ENCODE data around the gene SKAP2.

Gene SKAP2

DNA sequence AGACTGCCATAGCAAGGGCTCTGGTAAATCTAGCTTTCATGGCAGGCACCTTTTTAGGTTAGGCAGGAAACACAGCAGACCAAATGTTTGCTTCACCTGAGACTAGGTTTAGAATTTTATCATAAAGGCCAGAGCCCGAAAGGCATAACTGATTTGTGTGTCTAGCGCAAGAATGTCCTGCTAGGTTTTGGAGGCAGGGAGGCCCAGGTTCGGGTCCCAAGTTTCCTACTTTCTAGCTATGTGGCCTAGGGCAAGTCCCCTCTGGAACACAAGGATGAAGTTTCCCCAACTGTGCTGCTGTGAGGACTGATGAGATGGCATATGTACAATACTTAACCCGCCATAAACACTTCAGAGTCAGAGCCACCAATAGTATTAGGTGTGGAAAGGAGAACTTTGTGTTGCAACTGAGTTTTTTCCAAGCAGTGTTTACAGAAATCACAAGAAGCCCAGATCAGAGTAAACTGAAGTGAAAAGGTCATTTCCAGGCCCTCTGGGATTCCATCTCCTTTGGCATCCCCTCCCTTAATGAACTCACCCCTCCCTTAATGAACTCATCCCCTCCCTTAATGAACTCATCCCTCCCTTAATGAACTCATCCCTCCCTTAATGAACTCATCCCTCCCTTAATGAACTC lies 244.9 kb downstream of the SKAP2 start:
- H3K9ac ChIP-seq (ENCODE audit: low read length): no peak overlapping the region
- no peak overlapping the region for H2BK5ac ChIP-seq (ENCODE audit: low read length)
- H3K23ac ChIP-seq (ENCODE audit: low read length): no peak overlapping the region
- no peak overlapping the region for H3K27ac ChIP-seq (ENCODE audit: low read depth, low read length)
- H2BK15ac ChIP-seq (replicated peaks; ENCODE audit: low read depth): no peak overlapping the region
- no CpG with 5 or more reads among the region's 4 CpGs for WGBS (ENCODE audit: extremely low coverage, insufficient coverage, low lambda C conversion rate)
- no peak overlapping the region for H4K8ac ChIP-seq (ENCODE audit: low read depth, low read length)
- H3K18ac ChIP-seq (ENCODE audit: low read length): no peak overlapping the region
- H3K4me1 ChIP-seq (ENCODE audit: control insufficient read depth, low read depth, low read length): peaks cover 1% of the 10 kb centered on the region
- no peaks in the 10 kb centered on the region for H3K79me2 ChIP-seq (ENCODE audit: control insufficient read depth, insufficient read depth, low read length)
- no peak overlapping the region for H2AK5ac ChIP-seq (ENCODE audit: low read length)
- H3K79me1 ChIP-seq (ENCODE audit: low read length): no peaks in the 10 kb centered on the region
- no peak overlapping the region for H2BK120ac ChIP-seq (ENCODE audit: low read depth, low read length)
- H3K36me3 ChIP-seq (ENCODE audit: control insufficient read depth, insufficient read depth, low read length): no peaks in the 10 kb centered on the region
- no peak overlapping the region for H3K4me3 ChIP-seq (ENCODE audit: low read length)
- H3K4ac ChIP-seq (ENCODE audit: low read depth, low read length): no peak overlapping the region
- no peak overlapping the region for H4K5ac ChIP-seq (ENCODE audit: low read length)
- no peak overlapping the region for H3K4me2 ChIP-seq (ENCODE audit: low read length)
- H3K27me3 ChIP-seq (ENCODE audit: insufficient read depth, low read length, poor library complexity): no peaks in the 10 kb centered on the region
- DNase-seq: no peak
- H3K56ac ChIP-seq (ENCODE audit: low read length): no peak overlapping the region

GRCh38 chr7:26618898-26619297 lies 245.5 kb downstream of the SKAP2 start:
- Histone ChIP-seq H3K23ac (ENCODE audit: low read length) (no peak overlapping the region), H3K4me1 (ENCODE audit: control insufficient read depth, low read depth, low read length) (peaks cover 1% of the 10 kb centered on the region), H3K4ac (ENCODE audit: low read depth, low read length) (no peak overlapping the region), H2BK5ac (ENCODE audit: low read length) (no peak overlapping the region), H2BK15ac (replicated peaks; ENCODE audit: low read depth) (no peak overlapping the region), H3K79me2 (ENCODE audit: control insufficient read depth, insufficient read depth, low read length) (no peaks in the 10 kb centered on the region), H4K8ac (ENCODE audit: low read depth, low read length) (no peak overlapping the region), H2AK5ac (ENCODE audit: low read length) (no peak overlapping the region), H3K56ac (ENCODE audit: low read length) (no peak overlapping the region), H4K5ac (ENCODE audit: low read length) (no peak overlapping the region), H3K18ac (ENCODE audit: low read length) (no peak overlapping the region), H3K79me1 (ENCODE audit: low read length) (no peaks in the 10 kb centered on the region), H3K36me3 (ENCODE audit: control insufficient read depth, insufficient read depth, low read length) (no peaks in the 10 kb centered on the region), H2BK120ac (ENCODE audit: low read depth, low read length) (no peak overlapping the region), H3K9ac (ENCODE audit: low read length) (no peak overlapping the region), H3K27me3 (ENCODE audit: insufficient read depth, low read length, poor library complexity) (no peaks in the 10 kb centered on the region), H3K27ac (ENCODE audit: low read depth, low read length) (no peak overlapping the region), H3K4me2 (ENCODE audit: low read length) (no peak overlapping the region), H3K4me3 (ENCODE audit: low read length) (no peak overlapping the region)
- no CpG with 5 or more reads among the region's 8 CpGs for WGBS (ENCODE audit: extremely low coverage, insufficient coverage, low lambda C conversion rate)
- DNase-seq: no peak

DNA sequence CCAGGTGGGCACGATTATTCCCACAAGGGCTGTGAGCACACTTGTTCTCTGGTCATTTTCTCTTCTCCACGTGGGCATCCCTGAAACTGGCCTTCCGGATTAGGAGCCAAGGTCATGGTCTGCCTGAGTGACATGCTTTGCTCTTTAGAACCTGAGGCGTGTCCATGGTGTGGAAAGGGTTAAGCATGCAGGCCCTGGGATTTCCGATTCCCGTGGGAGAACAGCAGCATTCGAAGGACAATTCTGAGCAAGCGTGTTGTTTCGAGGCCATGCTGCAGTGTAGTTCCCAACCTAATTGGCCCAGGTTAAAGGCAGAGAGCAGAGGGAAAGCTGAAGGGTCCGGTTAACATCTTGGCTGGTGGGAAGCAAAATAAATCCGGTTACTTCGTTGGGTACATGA lies 245.9 kb downstream of the SKAP2 start:
- Histone ChIP-seq H3K4ac (ENCODE audit: low read depth, low read length) (no peak overlapping the region), H3K27me3 (ENCODE audit: insufficient read depth, low read length, poor library complexity) (no peaks in the 10 kb centered on the region), H2AK5ac (ENCODE audit: low read length) (no peak overlapping the region), H3K9ac (ENCODE audit: low read length) (no peak overlapping the region), H2BK120ac (ENCODE audit: low read depth, low read length) (no peak overlapping the region), H3K36me3 (ENCODE audit: control insufficient read depth, insufficient read depth, low read length) (no peaks in the 10 kb centered on the region), H3K79me2 (ENCODE audit: control insufficient read depth, insufficient read depth, low read length) (no peaks in the 10 kb centered on the region), H3K56ac (ENCODE audit: low read length) (no peak overlapping the region), H3K4me2 (ENCODE audit: low read length) (no peak overlapping the region), H3K23ac (ENCODE audit: low read length) (no peak overlapping the region), H4K8ac (ENCODE audit: low read depth, low read length) (no peak overlapping the region), H3K18ac (ENCODE audit: low read length) (no peak overlapping the region), H3K79me1 (ENCODE audit: low read length) (no peaks in the 10 kb centered on the region), H2BK15ac (replicated peaks; ENCODE audit: low read depth) (no peak overlapping the region), H4K5ac (ENCODE audit: low read length) (no peak overlapping the region), H3K4me3 (ENCODE audit: low read length) (no peak overlapping the region), H3K4me1 (ENCODE audit: control insufficient read depth, low read depth, low read length) (peaks cover 1% of the 10 kb centered on the region), H2BK5ac (ENCODE audit: low read length) (no peak overlapping the region), H3K27ac (ENCODE audit: low read depth, low read length) (no peak overlapping the region)
- DNase-seq: no peak
- WGBS (ENCODE audit: extremely low coverage, insufficient coverage, low lambda C conversion rate): no CpG with 5 or more reads among the region's 12 CpGs

Measured in mesendoderm (in vitro differentiated cells).